ENCODE measurements around the gene TBX18. TPM values are rescaled to one million over a fixed set of nuclear protein-coding genes. Genes with fewer than 3 reads are reported as not detected.

Gene TBX18
- total RNA-seq, 1 donor from 2014 or later, result 9.4 TPM

- no peak for TF ChIP-seq CTCF (IDR thresholded peaks at IDR 0.05; ENCODE audit: unreplicated experiment)
- DNase-seq (ENCODE audit: low spot score), result no peak
- no peak overlapping the region for H3K4me3 Mint-ChIP-seq (ENCODE audit: unreplicated experiment)
- no peaks in the 10 kb centered on the region for H3K4me1 Mint-ChIP-seq (ENCODE audit: unreplicated experiment)
- no peak overlapping the region for H3K27ac Mint-ChIP-seq (ENCODE audit: unreplicated experiment)
- no peaks in the 10 kb centered on the region for H3K9me3 Mint-ChIP-seq (ENCODE audit: unreplicated experiment)
- no peaks in the 10 kb centered on the region for H3K36me3 Mint-ChIP-seq (ENCODE audit: low read depth, unreplicated experiment)
- no peaks in the 10 kb centered on the region for H3K27me3 Mint-ChIP-seq (ENCODE audit: unreplicated experiment)
Observed at GRCh38 chr6:84804720-84805119, 40.3 kb upstream of the TBX18 start.

- no peak overlapping the region for H3K27ac Mint-ChIP-seq (ENCODE audit: unreplicated experiment)
- H3K27me3 Mint-ChIP-seq (ENCODE audit: unreplicated experiment), result no peaks in the 10 kb centered on the region
- no peaks in the 10 kb centered on the region for H3K9me3 Mint-ChIP-seq (ENCODE audit: unreplicated experiment)
- no peak for TF ChIP-seq CTCF (IDR thresholded peaks at IDR 0.05; ENCODE audit: unreplicated experiment)
- no peak for DNase-seq (ENCODE audit: low spot score)
- no peaks in the 10 kb centered on the region for H3K36me3 Mint-ChIP-seq (ENCODE audit: low read depth, unreplicated experiment)
- H3K4me1 Mint-ChIP-seq (ENCODE audit: unreplicated experiment), result no peaks in the 10 kb centered on the region
- no peak overlapping the region for H3K4me3 Mint-ChIP-seq (ENCODE audit: unreplicated experiment)
Observed at GRCh38 chr6:84801250-84801649, 36.9 kb upstream of the TBX18 start.

GRCh38 chr6:84798257-84798656 lies 33.9 kb upstream of the TBX18 start:
- Mint-ChIP-seq H3K9me3 (ENCODE audit: unreplicated experiment) (no peaks in the 10 kb centered on the region), H3K27ac (ENCODE audit: unreplicated experiment) (no peak overlapping the region), H3K27me3 (ENCODE audit: unreplicated experiment) (no peaks in the 10 kb centered on the region), H3K4me3 (ENCODE audit: unreplicated experiment) (no peak overlapping the region), H3K36me3 (ENCODE audit: low read depth, unreplicated experiment) (no peaks in the 10 kb centered on the region), H3K4me1 (ENCODE audit: unreplicated experiment) (no peaks in the 10 kb centered on the region)
- no peak for TF ChIP-seq CTCF (IDR thresholded peaks at IDR 0.05; ENCODE audit: unreplicated experiment)
- no peak for DNase-seq (ENCODE audit: low spot score)

GRCh38 chr6:84796343-84796742 lies 31.9 kb upstream of the TBX18 start:
- Mint-ChIP-seq H3K27me3 (ENCODE audit: unreplicated experiment) (no peaks in the 10 kb centered on the region), H3K4me1 (ENCODE audit: unreplicated experiment) (peaks cover 4% of the 10 kb centered on the region), H3K9me3 (ENCODE audit: unreplicated experiment) (no peaks in the 10 kb centered on the region), H3K36me3 (ENCODE audit: low read depth, unreplicated experiment) (no peaks in the 10 kb centered on the region), H3K27ac (ENCODE audit: unreplicated experiment) (no peak overlapping the region), H3K4me3 (ENCODE audit: unreplicated experiment) (no peak overlapping the region)
- DNase-seq (ENCODE audit: low spot score), result no peak
- no peak for TF ChIP-seq CTCF (IDR thresholded peaks at IDR 0.05; ENCODE audit: unreplicated experiment)

GRCh38 chr6:84791927-84792326 lies 27.5 kb upstream of the TBX18 start:
- Mint-ChIP-seq H3K27me3 (ENCODE audit: unreplicated experiment) (no peaks in the 10 kb centered on the region), H3K36me3 (ENCODE audit: low read depth, unreplicated experiment) (no peaks in the 10 kb centered on the region), H3K4me1 (ENCODE audit: unreplicated experiment) (peaks cover 7% of the 10 kb centered on the region), H3K9me3 (ENCODE audit: unreplicated experiment) (no peaks in the 10 kb centered on the region), H3K27ac (ENCODE audit: unreplicated experiment) (no peak overlapping the region), H3K4me3 (ENCODE audit: unreplicated experiment) (no peak overlapping the region)
- no peak for TF ChIP-seq CTCF (IDR thresholded peaks at IDR 0.05; ENCODE audit: unreplicated experiment)
- no peak for DNase-seq (ENCODE audit: low spot score)

Data from endothelial cell (in vitro differentiated cells).